Measurements from ENCODE around the gene MAGEB17.

Gene MAGEB17

GRCh38 chrX:16212436-16212835, 45.2 kb downstream of the MAGEB17 start:
- no peak for DNase-seq

DNA sequence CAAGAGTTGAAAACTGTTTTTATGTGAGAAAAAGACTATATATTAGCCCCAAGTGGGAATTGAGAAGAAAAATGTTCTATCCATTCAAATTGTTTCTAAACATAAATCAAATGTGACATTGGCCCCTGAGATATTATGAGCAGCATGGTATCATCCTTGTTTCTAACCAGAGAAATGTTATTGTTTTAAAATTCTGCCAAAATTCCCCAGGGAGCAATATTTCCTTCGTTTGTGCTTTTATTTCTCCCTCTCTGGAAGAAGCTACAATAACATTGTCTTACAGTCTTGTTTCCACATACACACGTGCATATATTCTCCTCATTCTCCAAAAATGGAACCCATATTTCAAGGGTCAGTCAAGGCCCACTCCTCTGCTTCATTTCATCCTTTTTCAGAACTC, 46.7 kb downstream of the MAGEB17 start:
- no peak for DNase-seq

- no peak for DNase-seq
These were observed 48.4 kb downstream of the MAGEB17 start for GRCh38 chrX:16215660-16216059.

Measured in 8988T (cell line).